WTC11 (cell line): Measurements from ENCODE around the gene RGS17. TPM values are rescaled to one million over a fixed set of nuclear protein-coding genes. Genes with fewer than 3 reads are reported as not detected.

Source experiments
- ATAC-seq: fragments of 200-7000 bp; cut with Tn5 transposase; 2 replicates; pipeline ENCODE4 v1.10.0; 2021; ENCODE audit warnings: mild to moderate bottlenecking, moderate library complexity
- CTCF ChIA-PET: fragments of 300-600 bp; sonication (Branson Sonifier 250); formaldehyde crosslinking; loops from one replicate; lab custom pipeline; 2021; ENCODE audit warnings: antibody characterized with exemption; lab: Charles Lee
- POLR2A ChIA-PET: fragments of 350-600 bp; sonication (Branson Sonifier 250); formaldehyde crosslinking; loops from one replicate; lab custom pipeline; 2021; ENCODE audit warnings: antibody characterized with exemption; lab: Charles Lee
- DNase-seq: peaks from one replicate; pipeline ENCODE4 v3.0.0; 2021; ENCODE audit warnings: low spot score
- H3K27ac Mint-ChIP-seq: 2 replicates; pipeline ENCODE4 v1.8.0; 2021; ENCODE audit warnings: mixed read lengths
- H3K27me3 Mint-ChIP-seq: 2 replicates; pipeline ENCODE4 v1.8.0; 2021; ENCODE audit warnings: low read depth, mild to moderate bottlenecking, moderate library complexity, mixed read lengths
- H3K36me3 Mint-ChIP-seq: 2 replicates; pipeline ENCODE4 v1.8.0; 2021; ENCODE audit warnings: mixed read lengths
- H3K4me1 Mint-ChIP-seq: 2 replicates; pipeline ENCODE4 v1.8.0; 2022; ENCODE audit warnings: mixed read lengths
- H3K4me3 Mint-ChIP-seq: 2 replicates; pipeline ENCODE4 v1.8.0; 2021; ENCODE audit warnings: mild to moderate bottlenecking, moderate library complexity, mixed read lengths
- H3K9me3 Mint-ChIP-seq: 2 replicates; pipeline ENCODE4 v1.8.0; 2021; ENCODE audit warnings: mixed read lengths
- EMX1 ChIP-seq: fragments of 250-450 bp; sonication (Bioruptor Pico); IDR thresholded peaks from 2 replicates; pipeline ENCODE4 v1.8.0; 2021; ENCODE audit warnings: mild to moderate bottlenecking
- ESRRA ChIP-seq: sonication (generic); formaldehyde crosslinking; IDR thresholded peaks from 2 replicates; pipeline ENCODE4 v1.8.1; 2022; ENCODE audit warnings: mild to moderate bottlenecking, missing genetic modification reagents, borderline replicate concordance
- GRHL2 ChIP-seq: fragments of 250-450 bp; sonication (Bioruptor Pico); IDR thresholded peaks from 2 replicates; pipeline ENCODE4 v1.8.0; 2022; ENCODE audit warnings: mild to moderate bottlenecking, moderate library complexity; ENCODE audit not compliant: insufficient replicate concordance, severe bottlenecking
- JUN ChIP-seq: sonication (generic); formaldehyde crosslinking; IDR thresholded peaks from 2 replicates; pipeline ENCODE4 v1.8.0; 2023; ENCODE audit warnings: mild to moderate bottlenecking, missing genetic modification reagents
- PRDM15 ChIP-seq: sonication (generic); formaldehyde crosslinking; IDR thresholded peaks from 2 replicates; pipeline ENCODE4 v1.8.0; 2022; ENCODE audit warnings: missing genetic modification reagents
- PREB ChIP-seq: sonication (generic); formaldehyde crosslinking; IDR thresholded peaks from 2 replicates; pipeline ENCODE4 v1.8.1; 2022; ENCODE audit warnings: mild to moderate bottlenecking, missing genetic modification reagents, moderate library complexity, borderline replicate concordance
- TEAD1 ChIP-seq: sonication (generic); formaldehyde crosslinking; IDR thresholded peaks from 2 replicates; pipeline ENCODE4 v1.8.0; 2022; ENCODE audit warnings: mild to moderate bottlenecking, missing genetic modification reagents
- ZNF138 ChIP-seq: sonication (generic); formaldehyde crosslinking; conservative IDR thresholded peaks from 2 replicates; pipeline ENCODE4 v1.8.1; 2022; ENCODE audit warnings: mild to moderate bottlenecking, moderate library complexity, missing genetic modification reagents
- ZNF671 ChIP-seq: fragments of 250-450 bp; sonication (Bioruptor Pico); IDR thresholded peaks from 2 replicates; pipeline ENCODE4 v1.8.0; 2021; ENCODE audit warnings: mild to moderate bottlenecking
- total RNA-seq: library from RNA; stranded (reverse); gene quantifications from 3 replicates; pipeline ENCODE4 v1.2.3, GENCODE V29; 2021
- TF ChIP-seq, protein P1 (sequence below): sonication (generic); formaldehyde crosslinking; IDR thresholded peaks from 2 replicates; pipeline ENCODE4 v1.8.1; 2023; ENCODE audit warnings: mild to moderate bottlenecking, missing genetic modification reagents, moderate library complexity
- TF ChIP-seq, protein P2 (sequence below): fragments of 250-450 bp; sonication (Bioruptor Pico); IDR thresholded peaks from 2 replicates; pipeline ENCODE4 v1.9.0; 2021; ENCODE audit warnings: mild to moderate bottlenecking
- TF ChIP-seq, protein P3 (sequence below): fragments of 250-450 bp; sonication (Bioruptor Pico); IDR thresholded peaks from 2 replicates; pipeline ENCODE4 v1.9.0; 2021; ENCODE audit warnings: mild to moderate bottlenecking
- TF ChIP-seq, protein P4 (sequence below): sonication (generic); formaldehyde crosslinking; IDR thresholded peaks from 2 replicates; pipeline ENCODE4 v1.8.1; 2022; ENCODE audit warnings: mild to moderate bottlenecking, moderate library complexity, missing genetic modification reagents
- TF ChIP-seq, protein P5 (sequence below): fragments of 250-450 bp; sonication (Bioruptor Pico); IDR thresholded peaks from 2 replicates; pipeline ENCODE4 v2.1.2; 2022; ENCODE audit warnings: mild to moderate bottlenecking, moderate library complexity

The RGS17 gene
- total RNA-seq, 1 experiment from 2014 or later, result 9.3 TPM

DNA sequence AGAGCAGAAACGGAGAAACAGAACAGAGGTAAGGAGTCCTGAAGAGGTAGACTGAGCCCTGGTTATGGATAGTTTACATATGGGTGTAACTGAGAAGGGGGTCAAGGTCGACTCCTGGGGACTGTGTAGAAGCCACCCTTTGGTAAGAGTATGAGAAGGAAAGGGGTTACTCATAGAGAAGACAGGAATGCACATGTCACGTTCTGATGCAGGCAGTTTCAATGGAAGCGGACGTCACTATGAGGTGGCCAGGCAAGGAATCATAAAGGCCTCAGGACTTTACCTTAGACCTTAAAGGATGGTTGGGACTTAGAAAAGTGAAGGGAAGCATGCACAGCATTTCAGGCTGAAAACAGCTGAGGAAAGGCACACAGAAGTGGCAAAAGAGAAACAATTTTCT, 25.1 kb downstream of the RGS17 start:
- Mint-ChIP-seq H3K36me3 (no peaks in the 10 kb centered on the region), H3K4me1 (peaks cover 50% of the 10 kb centered on the region), H3K4me3 (no peak overlapping the region), H3K27me3 (no peaks in the 10 kb centered on the region)
- POLR2A ChIA-PET, result no interaction called here
- CTCF ChIA-PET, result no interaction called here
- TF ChIP-seq GRHL2 (no peak), TEAD1 (CRISPR knock-in tag) (no peak)
- TF ChIP-seq, all 79 proteins: peak for 0
- H3K9me3 Mint-ChIP-seq, result no peaks in the 10 kb centered on the region
- no peak for ATAC-seq
- no peak overlapping the region for H3K27ac Mint-ChIP-seq
- DNase-seq, result no peak

- CTCF ChIA-PET, result no interaction called here
- POLR2A ChIA-PET, result no interaction called here
- peaks cover 32% of the 10 kb centered on the region for H3K4me1 Mint-ChIP-seq
- H3K36me3 Mint-ChIP-seq, result no peaks in the 10 kb centered on the region
- no peaks in the 10 kb centered on the region for H3K27me3 Mint-ChIP-seq
- no peaks in the 10 kb centered on the region for H3K9me3 Mint-ChIP-seq
- DNase-seq (no peak), ATAC-seq (no peak)
- H3K4me3 Mint-ChIP-seq, result no peak overlapping the region
- H3K27ac Mint-ChIP-seq, result no peak overlapping the region
- no peak for TF ChIP-seq PRDM15 (CRISPR knock-in tag)
- TF ChIP-seq EMX1 (CRISPR knock-in tag), result no peak
- TF ChIP-seq PREB (CRISPR knock-in tag), result no peak
- no peak for TF ChIP-seq ESRRA (CRISPR knock-in tag)
- TF ChIP-seq, protein P1, sequence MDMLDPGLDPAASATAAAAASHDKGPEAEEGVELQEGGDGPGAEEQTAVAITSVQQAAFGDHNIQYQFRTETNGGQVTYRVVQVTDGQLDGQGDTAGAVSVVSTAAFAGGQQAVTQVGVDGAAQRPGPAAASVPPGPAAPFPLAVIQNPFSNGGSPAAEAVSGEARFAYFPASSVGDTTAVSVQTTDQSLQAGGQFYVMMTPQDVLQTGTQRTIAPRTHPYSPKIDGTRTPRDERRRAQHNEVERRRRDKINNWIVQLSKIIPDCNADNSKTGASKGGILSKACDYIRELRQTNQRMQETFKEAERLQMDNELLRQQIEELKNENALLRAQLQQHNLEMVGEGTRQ (CRISPR knock-in tag), result no peak
- no peak for TF ChIP-seq ZNF671 (CRISPR knock-in tag)
- TF ChIP-seq JUN (CRISPR knock-in tag), result no peak
- TF ChIP-seq, protein P2, sequence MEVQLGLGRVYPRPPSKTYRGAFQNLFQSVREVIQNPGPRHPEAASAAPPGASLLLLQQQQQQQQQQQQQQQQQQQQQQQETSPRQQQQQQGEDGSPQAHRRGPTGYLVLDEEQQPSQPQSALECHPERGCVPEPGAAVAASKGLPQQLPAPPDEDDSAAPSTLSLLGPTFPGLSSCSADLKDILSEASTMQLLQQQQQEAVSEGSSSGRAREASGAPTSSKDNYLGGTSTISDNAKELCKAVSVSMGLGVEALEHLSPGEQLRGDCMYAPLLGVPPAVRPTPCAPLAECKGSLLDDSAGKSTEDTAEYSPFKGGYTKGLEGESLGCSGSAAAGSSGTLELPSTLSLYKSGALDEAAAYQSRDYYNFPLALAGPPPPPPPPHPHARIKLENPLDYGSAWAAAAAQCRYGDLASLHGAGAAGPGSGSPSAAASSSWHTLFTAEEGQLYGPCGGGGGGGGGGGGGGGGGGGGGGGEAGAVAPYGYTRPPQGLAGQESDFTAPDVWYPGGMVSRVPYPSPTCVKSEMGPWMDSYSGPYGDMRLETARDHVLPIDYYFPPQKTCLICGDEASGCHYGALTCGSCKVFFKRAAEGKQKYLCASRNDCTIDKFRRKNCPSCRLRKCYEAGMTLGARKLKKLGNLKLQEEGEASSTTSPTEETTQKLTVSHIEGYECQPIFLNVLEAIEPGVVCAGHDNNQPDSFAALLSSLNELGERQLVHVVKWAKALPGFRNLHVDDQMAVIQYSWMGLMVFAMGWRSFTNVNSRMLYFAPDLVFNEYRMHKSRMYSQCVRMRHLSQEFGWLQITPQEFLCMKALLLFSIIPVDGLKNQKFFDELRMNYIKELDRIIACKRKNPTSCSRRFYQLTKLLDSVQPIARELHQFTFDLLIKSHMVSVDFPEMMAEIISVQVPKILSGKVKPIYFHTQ (CRISPR knock-in tag), result no peak
- TF ChIP-seq ZNF138 (CRISPR knock-in tag), result no peak
- TF ChIP-seq, protein P3, sequence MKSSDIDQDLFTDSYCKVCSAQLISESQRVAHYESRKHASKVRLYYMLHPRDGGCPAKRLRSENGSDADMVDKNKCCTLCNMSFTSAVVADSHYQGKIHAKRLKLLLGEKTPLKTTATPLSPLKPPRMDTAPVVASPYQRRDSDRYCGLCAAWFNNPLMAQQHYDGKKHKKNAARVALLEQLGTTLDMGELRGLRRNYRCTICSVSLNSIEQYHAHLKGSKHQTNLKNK (CRISPR knock-in tag), result no peak
- TF ChIP-seq, protein P4, sequence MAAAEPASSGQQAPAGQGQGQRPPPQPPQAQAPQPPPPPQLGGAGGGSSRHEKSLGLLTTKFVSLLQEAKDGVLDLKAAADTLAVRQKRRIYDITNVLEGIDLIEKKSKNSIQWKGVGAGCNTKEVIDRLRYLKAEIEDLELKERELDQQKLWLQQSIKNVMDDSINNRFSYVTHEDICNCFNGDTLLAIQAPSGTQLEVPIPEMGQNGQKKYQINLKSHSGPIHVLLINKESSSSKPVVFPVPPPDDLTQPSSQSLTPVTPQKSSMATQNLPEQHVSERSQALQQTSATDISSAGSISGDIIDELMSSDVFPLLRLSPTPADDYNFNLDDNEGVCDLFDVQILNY (CRISPR knock-in tag), result no peak
- TF ChIP-seq, protein P5, sequence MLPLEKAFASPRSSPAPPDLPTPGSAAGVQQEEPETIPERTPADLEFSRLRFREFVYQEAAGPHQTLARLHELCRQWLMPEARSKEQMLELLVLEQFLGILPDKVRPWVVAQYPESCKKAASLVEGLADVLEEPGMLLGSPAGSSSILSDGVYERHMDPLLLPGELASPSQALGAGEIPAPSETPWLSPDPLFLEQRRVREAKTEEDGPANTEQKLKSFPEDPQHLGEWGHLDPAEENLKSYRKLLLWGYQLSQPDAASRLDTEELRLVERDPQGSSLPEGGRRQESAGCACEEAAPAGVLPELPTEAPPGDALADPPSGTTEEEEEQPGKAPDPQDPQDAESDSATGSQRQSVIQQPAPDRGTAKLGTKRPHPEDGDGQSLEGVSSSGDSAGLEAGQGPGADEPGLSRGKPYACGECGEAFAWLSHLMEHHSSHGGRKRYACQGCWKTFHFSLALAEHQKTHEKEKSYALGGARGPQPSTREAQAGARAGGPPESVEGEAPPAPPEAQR, result no peak
These were observed 26.9 kb downstream of the RGS17 start for GRCh38 chr6:153104220-153104619.
